Heart left ventricle (tissue), 16 donors: ENCODE data around the gene IFNA8. TPM values are rescaled to one million over a fixed set of nuclear protein-coding genes. Genes with fewer than 3 reads are reported as not detected.

Experiments used
- ATAC-seq, 4 donors: fragments of 200-7000 bp; cut with Tn5 transposase; one replicate each; pipeline ENCODE4 v1.9.1; 2020 to 2022; ENCODE audit warnings: moderate library complexity in 4 of 4, mild to moderate bottlenecking in 3 of 4, moderate number of reproducible peaks in 1 of 4
- DNase-seq, 5 donors: peaks; one replicate each; pipeline ENCODE4 v3.0.0-alpha.2; 2020
- H3K27ac ChIP-seq, 12 donors: fragments of 200-600 bp; sonication (generic) in 4 of 12; one replicate each; pipeline versions ENCODE4 v1.5.0 to v1.8.0; 2016 to 2022; ENCODE audit warnings: mild to moderate bottlenecking in 2 of 12
- H3K27me3 ChIP-seq, 9 donors: fragments of 200-600 bp; sonication (generic) in 2 of 9; one replicate each; pipeline versions ENCODE4 v1.5.1 to v1.8.0; 2016 to 2022; ENCODE audit warnings: mild to moderate bottlenecking in 3 of 9
- H3K36me3 ChIP-seq, 9 donors: fragments of 200-600 bp; sonication (generic) in 2 of 9; one replicate each; pipeline versions ENCODE4 v1.5.0 to v1.8.0; 2018 to 2022; ENCODE audit warnings: mild to moderate bottlenecking in 2 of 9
- H3K4me1 ChIP-seq, 12 donors: fragments of 200-600 bp; sonication (generic) in 4 of 12; one replicate each; pipeline versions ENCODE4 v1.5.0 to v1.8.0; 2016 to 2022; ENCODE audit warnings: mild to moderate bottlenecking in 3 of 12
- H3K4me3 ChIP-seq, 12 donors: fragments of 200-600 bp; sonication (generic) in 4 of 12; one replicate each; pipeline versions ENCODE4 v1.5.0 to v1.8.0; 2017 to 2022; ENCODE audit warnings: mild to moderate bottlenecking in 9 of 12, moderate library complexity in 4 of 12
- H3K9me3 ChIP-seq, 12 donors: fragments of 200-600 bp; sonication (generic) in 4 of 12; one replicate each; pipeline versions ENCODE4 v1.5.0 to v1.8.0; 2016 to 2022; ENCODE audit warnings: mild to moderate bottlenecking in 1 of 12
- CTCF ChIP-seq, 12 donors: fragments of 200-600 bp; sonication (generic) in 4 of 12; IDR thresholded peaks; one replicate each; pipeline versions ENCODE4 v1.5.0 to v1.8.0; 2018 to 2022; ENCODE audit warnings: antibody characterized with exemption in 12 of 12, mild to moderate bottlenecking in 5 of 12
- POLR2A ChIP-seq, 2 donors: fragments of 450-650 bp; IDR thresholded peaks; one replicate each; pipeline ENCODE4 v1.6.1; 2017; ENCODE audit warnings: antibody characterized with exemption in 2 of 2, mild to moderate bottlenecking in 2 of 2, moderate library complexity in 2 of 2
- WGBS, 4 donors: extraction: QIAGEN DNeasy Blood & Tissue Kit in 2 of 4; methylation state at CpG; one replicate each; pipeline versions ENCODE4 v1.1.5 to v1.1.7; 2013 to 2018; 5-methylcytosine and 5-hydroxymethylcytosine counted together
- intact Hi-C, 10 donors: fragments of 100-400 bp; cut with DNase I; formaldehyde crosslinking; loops; one replicate each; pipeline versions ENCODE4 v1.11.1 to v1.14.2; 2022
- polyA plus RNA-seq, 2 donors: library from polyadenylated mRNA; stranded (reverse); fragments of 200-250 nt; gene quantifications; one replicate each; pipeline ENCODE4 v1.2.3, GENCODE V29; 2013
- total RNA-seq, 9 donors: library from RNA; depleted of rRNA in 2 of 9; stranded (reverse); fragments of >200 nt in 2 of 9; fragmentation: NEBNext Ultra II Directional in 3 of 9; extraction: Animal tissue kit (Norgen Biotek cat#: 25700) in 3 of 9; gene quantifications; one replicate each; pipeline versions ENCODE4 v1.1.0 to v1.2.4, GENCODE V29; 2016 to 2023
- donor health status: ischemic (EF 13 %, LVEDD 7.1; RV severe dilation, severe dysfunction).
- donor health status: healthy with polysubstance abuse.
- donor health status: DM: no; HTN: yes; CAD: no.
- donor health status: DM: no; HTN: no; CAD: no.
- donor health status: ischemic (EF 25% LVEDD 6.9; RV normal size, moderate dysfunction).
- donor health status: ischemic (EF 25% LVEDD 5.7; RV mildly dilated, moderate dysfunction).
- donor health status: healthy.
- donor health status: DM: yes; HTN: yes; CAD: no.
- donor health status: ischemic (EF 35%, LVEDD 5.7; RV mildly dilated, moderate dysfunction).
- donor health status: nonischemic (EF 11% LVEDD 7.7; RV severe dilation, severe dysfunction).
- donor health status: DM: yes; HTN: yes; CAD: no.
- donor health status: PGD.
- donor health status: ischemic (EF 29% LVEDD 5.4; RV normal size, mild dysfunction).
- donor health status: nonischemic (EF 23%, LVEDD 6.1; RV moderate dilation, normal function).

The IFNA8 gene
- total and polyA plus RNA-seq, 11 donors, result not detected

GRCh38 chr9:21413624-21414023 is 4.7 kb downstream of the IFNA8 start:
- intact Hi-C loops, result loop anchor here in 1 of 10 donors (10.0 kb wide), 1 partner anchor 89 kb away; no protein-coding TSS in a partner anchor
- 50 to 68% (median 61%) methylated on average over 5 of the region's 5 CpGs for WGBS, 4 donors

GRCh38 chr9:21414220-21414940 is 5.5 kb downstream of the IFNA8 start:
- Histone ChIP-seq H3K36me3 (no peaks in the 10 kb centered on the region), H3K4me1 (no peaks in the 10 kb centered on the region), H3K27ac (no peak overlapping the region), H3K4me3 (no peak overlapping the region), H3K9me3 (no peaks in the 10 kb centered on the region), H3K27me3 (peaks cover 0 to 10% (median 0%) of the 10 kb centered on the region in 9 donors)
- DNase-seq (no peak), ATAC-seq (no peak)
- TF ChIP-seq POLR2A (IDR thresholded peaks at IDR 0.05), result no peak
- TF ChIP-seq CTCF (IDR thresholded peaks at IDR 0.05), result no peak
- WGBS, 4 donors, result 93 to 96% (median 95%) methylated on average over 2 of the region's 2 CpGs
- intact Hi-C loops, result loop anchor here in 1 of 10 donors (10.0 kb wide), 1 partner anchor 90 kb away; no protein-coding TSS in a partner anchor

More at GRCh38 chr9:21413624-21414023, 4.7 kb downstream of the IFNA8 start:
- H3K27ac ChIP-seq, result no peak overlapping the region
- no peak for DNase-seq
- ATAC-seq, result peak in 1 of 4 donors; percentile 54
- H3K4me1 ChIP-seq, result no peaks in the 10 kb centered on the region
- TF ChIP-seq CTCF (IDR thresholded peaks at IDR 0.05) (peak in 4 of 12 donors; percentile 4 to 20 (median 15)), POLR2A (IDR thresholded peaks at IDR 0.05) (no peak)
- no peaks in the 10 kb centered on the region for H3K9me3 ChIP-seq
- no peaks in the 10 kb centered on the region for H3K36me3 ChIP-seq
- no peak overlapping the region for H3K4me3 ChIP-seq
- peaks cover 0 to 16% (median 0%) of the 10 kb centered on the region in 9 donors for H3K27me3 ChIP-seq

GRCh38 chr9:21415493-21416267 is 6.8 kb downstream of the IFNA8 start:
- ATAC-seq (no peak), DNase-seq (no peak)
- intact Hi-C loops, result loop anchor here in 1 of 10 donors (10.0 kb wide), 1 partner anchor 91 kb away; no protein-coding TSS in a partner anchor
- Histone ChIP-seq H3K4me1 (no peaks in the 10 kb centered on the region), H3K36me3 (no peaks in the 10 kb centered on the region), H3K27ac (no peak overlapping the region), H3K4me3 (no peak overlapping the region), H3K27me3 (peaks cover 0 to 4% (median 0%) of the 10 kb centered on the region in 9 donors), H3K9me3 (no peaks in the 10 kb centered on the region)
- WGBS, 4 donors, result 77 to 81% (median 79%) methylated on average over 5 of the region's 5 CpGs
- no peak for TF ChIP-seq CTCF (IDR thresholded peaks at IDR 0.05)
- TF ChIP-seq POLR2A (IDR thresholded peaks at IDR 0.05), result no peak

GRCh38 chr9:21428235-21428634 is 19.3 kb downstream of the IFNA8 start:
- Histone ChIP-seq H3K36me3 (no peaks in the 10 kb centered on the region), H3K4me1 (no peaks in the 10 kb centered on the region), H3K27me3 (peaks cover 0 to 35% (median 4%) of the 10 kb centered on the region in 9 donors), H3K27ac (no peak overlapping the region), H3K4me3 (no peak overlapping the region), H3K9me3 (no peaks in the 10 kb centered on the region)
- no peak for TF ChIP-seq POLR2A (IDR thresholded peaks at IDR 0.05)
- TF ChIP-seq CTCF (IDR thresholded peaks at IDR 0.05), result no peak
- ATAC-seq, result no peak
- intact Hi-C loops, result loop anchor here in 1 of 10 donors (10.0 kb wide), 1 partner anchor 63 kb away; the partner anchor contains the start of gene IFNA13
- DNase-seq, result no peak
- WGBS, 4 donors, result 53 to 71% (median 61%) methylated on average over 1 of the region's 1 CpG
